Activated naive CD4-positive, alpha-beta T cell treated with anti-CD3 and anti-CD28 coated beads for 36 hours (primary cell): ENCODE measurements around the gene CASP7. TPM values are rescaled to one million over a fixed set of nuclear protein-coding genes. Genes with fewer than 3 reads are reported as not detected.
A peak's percentile ranks its signal among the peaks of the same experiment; 100 is the strongest.
"Not testable (repeated sequence)": the region's sequence is repeated elsewhere in the genome, so short reads cannot be mapped to it uniquely, and the experiment has no call there.

Experiments
- CTCF ChIA-PET: fragments of 350-600 bp; sonication (Branson Sonifier 250); formaldehyde crosslinking; loops from one replicate; lab custom pipeline; 2021; ENCODE audit warnings: antibody characterized with exemption; lab: Charles Lee
- DNase-seq: peaks from one replicate; pipeline ENCODE4 v3.0.0-alpha.2; 2020
- H3K27ac Mint-ChIP-seq: one replicate; pipeline ENCODE4 v1.8.0; 2021; ENCODE audit warnings: mild to moderate bottlenecking, mixed read lengths
- H3K27me3 Mint-ChIP-seq: one replicate; pipeline ENCODE4 v1.8.0; 2021; ENCODE audit warnings: low read depth, mixed read lengths
- H3K36me3 Mint-ChIP-seq: one replicate; pipeline ENCODE4 v1.8.0; 2021; ENCODE audit warnings: low read depth, mixed read lengths
- H3K4me1 Mint-ChIP-seq: one replicate; pipeline ENCODE4 v1.8.0; 2021; ENCODE audit warnings: low read depth, mixed read lengths
- H3K4me3 Mint-ChIP-seq: one replicate; pipeline ENCODE4 v1.8.0; 2021; ENCODE audit warnings: mild to moderate bottlenecking, moderate library complexity, mixed read lengths
- H3K9me3 Mint-ChIP-seq: one replicate; pipeline ENCODE4 v1.8.0; 2021; ENCODE audit warnings: mixed read lengths
- intact Hi-C: fragments of 100-400 bp; cut with micrococcal nuclease; formaldehyde crosslinking; loops from one replicate; pipeline ENCODE4 v1.15.1; 2023
- total RNA-seq, 2 experiments: library from RNA; stranded (reverse); gene quantifications; one replicate each; pipeline ENCODE4 v1.2.3, GENCODE V29; 2021

CASP7 gene
- total RNA-seq, 2 experiments from 2014 or later = 6.1 to 7.2 TPM

- H3K27ac Mint-ChIP-seq = no peak overlapping the region
- CTCF ChIA-PET = no interaction called here
- H3K4me3 Mint-ChIP-seq = no peak overlapping the region
- no peaks in the 10 kb centered on the region for H3K4me1 Mint-ChIP-seq
- H3K9me3 Mint-ChIP-seq = no peaks in the 10 kb centered on the region
- intact Hi-C loops = no loop called here
- no peaks in the 10 kb centered on the region for H3K36me3 Mint-ChIP-seq
- peaks cover 15% of the 10 kb centered on the region for H3K27me3 Mint-ChIP-seq
- DNase-seq = no peak
Measured at GRCh38 chr10:113651021-113651420, 28.7 kb upstream of the CASP7 start.

GRCh38 chr10:113651898-113652297, 27.8 kb upstream of the CASP7 start:
- intact Hi-C loops = no loop called here
- Mint-ChIP-seq H3K36me3 (no peaks in the 10 kb centered on the region), H3K27me3 (peaks cover 14% of the 10 kb centered on the region), H3K27ac (no peak overlapping the region), H3K4me3 (no peak overlapping the region), H3K4me1 (no peaks in the 10 kb centered on the region), H3K9me3 (no peaks in the 10 kb centered on the region)
- CTCF ChIA-PET = no interaction called here
- DNase-seq = no peak

- DNase-seq, intact Hi-C loops, H3K4me1 Mint-ChIP-seq, CTCF ChIA-PET, H3K36me3 Mint-ChIP-seq, H3K9me3 Mint-ChIP-seq, H3K27ac Mint-ChIP-seq, H3K4me3 Mint-ChIP-seq: not testable (repeated sequence)
- peaks cover 11% of the 10 kb centered on the region for H3K27me3 Mint-ChIP-seq
Measured at GRCh38 chr10:113652456-113652855, 27.3 kb upstream of the CASP7 start.

DNA sequence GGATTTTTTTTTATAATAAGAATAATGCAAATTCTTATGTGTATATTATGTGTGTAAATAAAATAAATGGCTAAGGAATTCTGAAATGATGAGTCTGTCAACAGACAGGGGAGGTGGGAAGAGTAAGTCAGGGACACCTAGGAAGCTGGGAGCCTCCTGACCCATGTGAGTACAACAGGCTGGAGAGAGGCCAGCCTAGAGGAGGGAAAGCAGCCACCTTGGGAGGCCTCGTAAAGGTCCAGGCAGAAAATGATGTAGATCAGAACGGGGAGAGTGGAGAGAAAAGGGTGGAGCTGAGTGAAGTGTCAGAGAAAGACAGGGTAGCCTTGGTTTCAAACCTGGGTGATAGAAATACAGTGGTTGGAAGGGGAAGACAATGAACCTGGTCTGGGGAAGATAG, 22.8 kb upstream of the CASP7 start:
- Mint-ChIP-seq H3K27me3 (peaks cover 10% of the 10 kb centered on the region), H3K27ac (no peak overlapping the region), H3K4me3 (no peak overlapping the region), H3K4me1 (no peaks in the 10 kb centered on the region), H3K9me3 (no peaks in the 10 kb centered on the region), H3K36me3 (no peaks in the 10 kb centered on the region)
- DNase-seq = no peak
- intact Hi-C loops = no loop called here
- CTCF ChIA-PET = no interaction called here

DNA sequence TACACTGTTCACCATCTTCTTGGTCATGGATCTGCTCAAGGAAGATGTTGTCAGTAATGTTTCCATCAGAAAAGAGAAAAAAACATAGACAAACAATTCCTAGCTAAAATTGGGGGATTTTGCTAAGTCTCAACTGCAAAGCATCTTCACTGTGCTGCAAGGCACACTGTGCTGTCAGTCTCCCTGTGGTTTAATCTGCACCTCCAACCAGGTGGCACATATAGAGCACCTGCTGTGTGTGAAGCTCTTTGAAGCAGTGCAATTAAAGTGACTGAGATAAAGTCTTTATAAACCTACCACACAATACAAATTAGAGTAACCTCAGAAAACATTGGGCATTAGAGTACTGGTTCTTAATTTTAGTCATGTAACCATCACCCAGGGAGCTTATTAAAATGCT, 22.2 kb upstream of the CASP7 start:
- no peak for DNase-seq
- H3K27me3 Mint-ChIP-seq = peaks cover 10% of the 10 kb centered on the region
- no peaks in the 10 kb centered on the region for H3K36me3 Mint-ChIP-seq
- CTCF ChIA-PET = no interaction called here
- no peaks in the 10 kb centered on the region for H3K9me3 Mint-ChIP-seq
- no peaks in the 10 kb centered on the region for H3K4me1 Mint-ChIP-seq
- H3K4me3 Mint-ChIP-seq = no peak overlapping the region
- intact Hi-C loops = no loop called here
- no peak overlapping the region for H3K27ac Mint-ChIP-seq

GRCh38 chr10:113661332-113661731, 18.4 kb upstream of the CASP7 start:
- H3K27ac Mint-ChIP-seq = no peak overlapping the region
- DNase-seq = no peak
- H3K4me3 Mint-ChIP-seq = no peak overlapping the region
- CTCF ChIA-PET = interaction anchor here (0.6 kb wide), 1 partner anchor 572 kb away, joined by 3 read pairs; no protein-coding TSS in a partner anchor
- intact Hi-C loops = no loop called here
- peaks cover 7% of the 10 kb centered on the region for H3K27me3 Mint-ChIP-seq
- H3K36me3 Mint-ChIP-seq = no peaks in the 10 kb centered on the region
- no peaks in the 10 kb centered on the region for H3K9me3 Mint-ChIP-seq
- H3K4me1 Mint-ChIP-seq = no peaks in the 10 kb centered on the region

DNA sequence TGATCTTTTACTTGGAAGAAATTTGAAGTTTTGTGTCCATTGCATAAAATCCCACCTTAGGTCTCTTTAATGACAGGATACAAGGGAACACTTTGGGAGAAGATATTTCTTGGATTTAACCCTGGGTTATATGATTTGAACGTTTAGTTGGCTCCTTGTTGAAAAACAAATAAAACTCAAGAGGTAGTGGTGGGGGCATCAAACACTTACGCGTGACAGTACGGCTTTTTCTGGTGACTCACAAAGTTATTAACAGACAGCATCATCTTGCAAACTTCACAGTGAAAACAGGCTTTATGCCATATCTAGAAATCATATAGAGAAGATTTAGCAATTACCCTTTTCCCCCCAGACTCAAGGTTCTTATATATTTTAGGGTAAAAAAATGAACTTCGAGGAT, 16.6 kb upstream of the CASP7 start:
- no peak overlapping the region for H3K27ac Mint-ChIP-seq
- no peaks in the 10 kb centered on the region for H3K9me3 Mint-ChIP-seq
- no peak overlapping the region for H3K4me3 Mint-ChIP-seq
- CTCF ChIA-PET = no interaction called here
- DNase-seq = no peak
- peaks cover 5% of the 10 kb centered on the region for H3K4me1 Mint-ChIP-seq
- intact Hi-C loops = no loop called here
- peaks cover 7% of the 10 kb centered on the region for H3K27me3 Mint-ChIP-seq
- H3K36me3 Mint-ChIP-seq = no peaks in the 10 kb centered on the region

- intact Hi-C loops = no loop called here
- CTCF ChIA-PET = no interaction called here
- H3K4me3 Mint-ChIP-seq = no peak within 1 kb of the TSS
- H3K36me3 Mint-ChIP-seq = no peaks in the 10 kb centered on the region
- peaks cover 7% of the 10 kb centered on the region for H3K27me3 Mint-ChIP-seq
- no peaks in the 10 kb centered on the region for H3K9me3 Mint-ChIP-seq
- DNase-seq = no peak
- H3K27ac Mint-ChIP-seq = no peak within 1 kb of the TSS
- H3K4me1 Mint-ChIP-seq = peaks cover 5% of the 10 kb centered on the region
Measured at GRCh38 chr10:113663908-113664307, 15.8 kb upstream of the CASP7 start, which contains the start of gene NRAP. Gene NRAP (minus strand): TSS chr10:113664041. CDS start chr10:113663882, 159 bp downstream.

DNA sequence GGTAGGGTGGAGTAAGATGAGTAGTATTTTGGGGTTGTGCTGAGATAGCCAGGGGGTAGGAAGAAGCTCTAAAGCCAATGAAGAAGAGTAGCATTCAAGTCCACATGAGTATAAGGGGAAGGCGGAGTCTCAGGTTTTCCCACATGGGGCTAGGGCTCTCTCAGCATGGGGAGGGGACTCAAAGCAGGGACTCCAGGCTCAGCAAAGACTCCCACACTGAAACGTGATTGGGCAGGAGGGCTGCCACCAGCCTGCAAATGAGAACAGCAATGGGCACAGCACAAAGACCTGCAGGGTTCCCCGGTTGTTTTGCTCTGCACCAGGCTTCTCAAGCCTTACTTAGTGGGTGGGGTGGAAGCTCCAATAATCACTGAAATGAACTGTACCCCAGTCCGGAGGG, 14.4 kb upstream of the CASP7 start:
- H3K36me3 Mint-ChIP-seq = peaks cover 3% of the 10 kb centered on the region
- intact Hi-C loops = no loop called here

DNA sequence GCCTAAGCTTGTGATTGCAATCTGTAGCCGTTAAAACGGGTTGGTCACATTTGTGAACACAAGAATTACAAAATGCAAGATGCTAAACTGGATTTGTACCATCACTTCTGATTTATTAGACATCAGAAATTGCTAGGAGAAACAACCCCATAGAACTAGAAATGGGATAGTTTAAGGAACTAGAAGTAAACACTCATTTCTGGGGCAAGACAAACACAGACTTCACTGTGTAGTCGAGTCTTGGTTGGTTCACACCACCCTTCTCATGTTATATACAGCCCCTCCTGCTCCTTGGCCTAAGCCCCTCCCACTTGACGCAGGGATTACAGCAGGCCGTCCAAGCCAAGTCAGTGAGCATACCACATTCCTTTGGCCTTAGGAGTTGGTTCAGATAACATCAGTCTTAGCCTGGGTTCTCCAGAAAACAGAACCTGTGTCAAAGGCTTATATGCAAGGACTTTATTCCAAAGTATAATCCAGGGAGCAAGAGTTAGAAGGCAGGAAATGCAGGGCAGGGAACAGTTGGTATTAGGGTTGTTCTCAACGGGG, 13.8 kb upstream of the CASP7 start:
- Mint-ChIP-seq H3K4me1 (peaks cover 5% of the 10 kb centered on the region), H3K4me3 (no peak overlapping the region), H3K27ac (no peak overlapping the region), H3K36me3 (peaks cover 3% of the 10 kb centered on the region), H3K9me3 (peaks cover 5% of the 10 kb centered on the region), H3K27me3 (peaks cover 5% of the 10 kb centered on the region)
- CTCF ChIA-PET = no interaction called here
- intact Hi-C loops = no loop called here
- no peak for DNase-seq

More for the DNA sequence above, 14.4 kb upstream of the CASP7 start:
- Mint-ChIP-seq H3K4me1 (peaks cover 5% of the 10 kb centered on the region), H3K4me3 (no peak overlapping the region), H3K27me3 (peaks cover 5% of the 10 kb centered on the region), H3K9me3 (peaks cover 5% of the 10 kb centered on the region), H3K27ac (no peak overlapping the region)
- no peak for DNase-seq
- CTCF ChIA-PET = no interaction called here

- Mint-ChIP-seq H3K36me3 (peaks cover 3% of the 10 kb centered on the region), H3K27ac (no peak overlapping the region), H3K27me3 (peaks cover 5% of the 10 kb centered on the region), H3K4me1 (peaks cover 5% of the 10 kb centered on the region), H3K4me3 (no peak overlapping the region), H3K9me3 (peaks cover 5% of the 10 kb centered on the region)
- CTCF ChIA-PET = interaction anchor here (2.3 kb wide), 1 partner anchor 13 kb away, joined by 5 read pairs; no protein-coding TSS in a partner anchor
- intact Hi-C loops = no loop called here
- DNase-seq = peak; percentile 18
Measured at GRCh38 chr10:113666682-113667252, 12.9 kb upstream of the CASP7 start.

GRCh38 chr10:113680190-113681111, 739 bp downstream of the CASP7 start:
- CTCF ChIA-PET = interaction anchor here (0.7 to 2.2 kb wide), 4 partner anchors 10 to 32 kb away, joined by 3 to 6 read pairs (median 4); no protein-coding TSS in a partner anchor
- H3K27me3 Mint-ChIP-seq = no peaks in the 10 kb centered on the region
- intact Hi-C loops = loop anchor here (1.0 to 10.0 kb wide), 11 partner anchors 281 to 1293 kb away; partner anchors contain the start of gene CCDC186
- peaks cover 20% of the 10 kb centered on the region for H3K36me3 Mint-ChIP-seq
- peak; percentile 51 for DNase-seq
- H3K9me3 Mint-ChIP-seq = peaks cover 17% of the 10 kb centered on the region
- peak overlapping the region; percentile 83 for H3K4me3 Mint-ChIP-seq
- H3K27ac Mint-ChIP-seq = peak overlapping the region; percentile 67
- H3K4me1 Mint-ChIP-seq = peaks cover 39% of the 10 kb centered on the region
